ENCODE results near the gene MTARC2.
A peak's percentile ranks its signal among the peaks of the same experiment; 100 is the strongest.

MTARC2 gene

DNA sequence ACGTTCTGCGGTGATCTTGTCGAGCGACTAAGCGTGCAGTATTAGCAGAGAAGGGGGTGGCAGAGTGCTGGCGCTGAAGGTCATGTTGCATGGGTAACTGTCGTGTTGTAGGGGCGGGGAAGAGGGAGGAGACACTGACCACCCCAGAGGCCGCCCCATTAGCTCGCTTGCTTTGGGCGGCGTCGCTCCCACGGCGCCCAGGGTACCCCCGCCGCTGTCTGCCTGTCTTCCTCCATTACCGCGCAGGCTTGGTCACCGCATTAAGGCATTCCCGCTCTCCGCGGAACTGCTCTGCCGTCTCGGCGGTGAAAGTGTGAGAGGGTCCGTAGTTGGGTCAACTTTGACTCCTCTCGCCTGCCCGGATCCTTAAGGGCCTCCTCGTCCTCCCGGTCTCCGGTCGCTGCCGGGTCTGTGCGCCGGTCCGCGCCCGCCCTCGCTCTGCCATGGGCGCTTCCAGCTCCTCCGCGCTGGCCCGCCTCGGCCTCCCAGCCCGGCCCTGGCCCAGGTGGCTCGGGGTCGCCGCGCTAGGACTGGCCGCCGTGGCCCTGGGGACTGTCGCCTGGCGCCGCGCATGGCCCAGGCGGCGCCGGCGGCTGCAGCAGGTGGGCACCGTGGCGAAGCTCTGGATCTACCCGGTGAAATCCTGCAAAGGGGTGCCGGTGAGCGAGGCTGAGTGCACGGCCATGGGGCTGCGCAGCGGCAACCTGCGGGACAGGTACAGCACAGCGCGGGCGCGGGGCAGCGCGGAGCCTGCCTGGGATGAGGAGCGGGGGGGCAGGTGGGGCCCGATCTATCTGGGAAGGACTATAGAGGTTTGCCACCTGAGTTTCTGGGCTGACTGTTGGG is at the start of gene MTARC2:
TSS of gene MTARC2 (plus strand) at position 234 of the 846 bp plus-strand sequence. CDS start at position 444, 210 bp downstream.
- DNase-seq (ENCODE audit: low spot score) (no peak), ATAC-seq (ENCODE audit: low read depth) (peak; percentile 93)
- no peaks in the 10 kb centered on the region for H3K36me3 ChIP-seq (ENCODE audit: low read depth)
- H3K27me3 ChIP-seq (ENCODE audit: insufficient read depth, poor library complexity, severe bottlenecking) = no peaks in the 10 kb centered on the region
- H3K4me3 ChIP-seq (ENCODE audit: severe bottlenecking) = peak within 1 kb of the TSS; percentile 57
- H3K4me1 ChIP-seq (ENCODE audit: insufficient read depth, poor library complexity, severe bottlenecking) = no peaks in the 10 kb centered on the region
- TF ChIP-seq, protein P1, sequence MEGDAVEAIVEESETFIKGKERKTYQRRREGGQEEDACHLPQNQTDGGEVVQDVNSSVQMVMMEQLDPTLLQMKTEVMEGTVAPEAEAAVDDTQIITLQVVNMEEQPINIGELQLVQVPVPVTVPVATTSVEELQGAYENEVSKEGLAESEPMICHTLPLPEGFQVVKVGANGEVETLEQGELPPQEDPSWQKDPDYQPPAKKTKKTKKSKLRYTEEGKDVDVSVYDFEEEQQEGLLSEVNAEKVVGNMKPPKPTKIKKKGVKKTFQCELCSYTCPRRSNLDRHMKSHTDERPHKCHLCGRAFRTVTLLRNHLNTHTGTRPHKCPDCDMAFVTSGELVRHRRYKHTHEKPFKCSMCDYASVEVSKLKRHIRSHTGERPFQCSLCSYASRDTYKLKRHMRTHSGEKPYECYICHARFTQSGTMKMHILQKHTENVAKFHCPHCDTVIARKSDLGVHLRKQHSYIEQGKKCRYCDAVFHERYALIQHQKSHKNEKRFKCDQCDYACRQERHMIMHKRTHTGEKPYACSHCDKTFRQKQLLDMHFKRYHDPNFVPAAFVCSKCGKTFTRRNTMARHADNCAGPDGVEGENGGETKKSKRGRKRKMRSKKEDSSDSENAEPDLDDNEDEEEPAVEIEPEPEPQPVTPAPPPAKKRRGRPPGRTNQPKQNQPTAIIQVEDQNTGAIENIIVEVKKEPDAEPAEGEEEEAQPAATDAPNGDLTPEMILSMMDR (IDR thresholded peaks at IDR 0.05; ENCODE audit: poor library complexity, severe bottlenecking) = no peak
- no peak within 1 kb of the TSS for H3K27ac ChIP-seq (ENCODE audit: poor library complexity, severe bottlenecking)
- H3K9me3 ChIP-seq (ENCODE audit: severe bottlenecking) = no peaks in the 10 kb centered on the region

DNA sequence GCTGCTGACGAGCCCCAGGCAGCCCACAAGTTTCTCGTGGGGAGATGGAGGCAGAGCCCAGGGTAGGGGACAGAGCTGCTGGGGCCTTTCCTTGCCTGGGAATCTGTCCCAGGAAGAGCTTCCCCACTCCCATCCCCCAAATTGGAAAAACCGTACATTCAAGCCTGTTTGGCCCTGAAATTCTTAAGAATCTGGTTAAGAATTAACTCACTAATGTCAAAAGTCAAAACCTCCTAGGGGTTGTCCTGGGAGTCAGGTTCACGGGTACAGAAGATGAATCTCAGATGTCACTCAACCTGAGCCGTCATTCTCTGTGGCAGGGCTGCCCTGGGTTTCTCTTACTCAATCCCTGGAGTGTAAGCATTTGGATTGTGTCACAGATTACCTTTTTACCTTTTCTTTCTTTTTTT is 49.5 kb upstream of the MTARC2 start:
- TF ChIP-seq, protein P1 (IDR thresholded peaks at IDR 0.05; ENCODE audit: poor library complexity, severe bottlenecking) = no peak
- no peak for DNase-seq (ENCODE audit: low spot score)
- H3K36me3 ChIP-seq (ENCODE audit: low read depth) = no peaks in the 10 kb centered on the region
- no peaks in the 10 kb centered on the region for H3K27me3 ChIP-seq (ENCODE audit: insufficient read depth, poor library complexity, severe bottlenecking)
- H3K9me3 ChIP-seq (ENCODE audit: severe bottlenecking) = no peaks in the 10 kb centered on the region
- H3K27ac ChIP-seq (ENCODE audit: poor library complexity, severe bottlenecking) = no peak overlapping the region
- no peak overlapping the region for H3K4me3 ChIP-seq (ENCODE audit: severe bottlenecking)
- no peaks in the 10 kb centered on the region for H3K4me1 ChIP-seq (ENCODE audit: insufficient read depth, poor library complexity, severe bottlenecking)
- ATAC-seq (ENCODE audit: low read depth) = no peak

- TF ChIP-seq, protein P1 (IDR thresholded peaks at IDR 0.05; ENCODE audit: poor library complexity, severe bottlenecking) = no peak
- Histone ChIP-seq H3K4me1 (ENCODE audit: insufficient read depth, poor library complexity, severe bottlenecking) (no peaks in the 10 kb centered on the region), H3K27ac (ENCODE audit: poor library complexity, severe bottlenecking) (no peak overlapping the region), H3K9me3 (ENCODE audit: severe bottlenecking) (no peaks in the 10 kb centered on the region), H3K27me3 (ENCODE audit: insufficient read depth, poor library complexity, severe bottlenecking) (no peaks in the 10 kb centered on the region), H3K36me3 (ENCODE audit: low read depth) (no peaks in the 10 kb centered on the region), H3K4me3 (ENCODE audit: severe bottlenecking) (no peak overlapping the region)
- ATAC-seq (ENCODE audit: low read depth) (no peak), DNase-seq (ENCODE audit: low spot score) (no peak)
Observed at GRCh38 chr1:220699044-220699443, 49.1 kb upstream of the MTARC2 start.

- Histone ChIP-seq H3K4me1 (ENCODE audit: insufficient read depth, poor library complexity, severe bottlenecking) (no peaks in the 10 kb centered on the region), H3K9me3 (ENCODE audit: severe bottlenecking) (no peaks in the 10 kb centered on the region), H3K27ac (ENCODE audit: poor library complexity, severe bottlenecking) (no peak overlapping the region), H3K4me3 (ENCODE audit: severe bottlenecking) (no peak overlapping the region), H3K36me3 (ENCODE audit: low read depth) (no peaks in the 10 kb centered on the region), H3K27me3 (ENCODE audit: insufficient read depth, poor library complexity, severe bottlenecking) (no peaks in the 10 kb centered on the region)
- DNase-seq (ENCODE audit: low spot score) (no peak), ATAC-seq (ENCODE audit: low read depth) (no peak)
- TF ChIP-seq, protein P1 (IDR thresholded peaks at IDR 0.05; ENCODE audit: poor library complexity, severe bottlenecking) = no peak
Observed at GRCh38 chr1:220700556-220701179, 47.5 kb upstream of the MTARC2 start.
